ENCODE data around the gene B3GALT6. TPM values are rescaled to one million over a fixed set of nuclear protein-coding genes. Genes with fewer than 3 reads are reported as not detected.

The B3GALT6 gene
- total and polyA plus RNA-seq, 4 donors, result 1.2 to 9.0 (median 8.3) TPM

GRCh38 chr1:1283821-1284220 lies 51.8 kb downstream of the B3GALT6 start:
- Histone ChIP-seq H3K27me3 (ENCODE audit: control insufficient read depth in 4 of 4, insufficient read depth in 4 of 4, low read length in 3 of 4) (no peaks in the 10 kb centered on the region), H3K36me3 (ENCODE audit: control insufficient read depth in 4 of 4, insufficient read depth in 3 of 4, low read depth in 1 of 4, low read length in 3 of 4) (no peaks in the 10 kb centered on the region), H3K9me3 (ENCODE audit: control insufficient read depth in 4 of 4, low read length in 3 of 4) (no peaks in the 10 kb centered on the region), H3K9ac (ENCODE audit: low read depth in 1 of 2, low read length in 2 of 2) (no peak overlapping the region), H3K4me3 (ENCODE audit: low read depth in 1 of 3, low read length in 3 of 3) (no peak overlapping the region), H3K4me1 (ENCODE audit: control insufficient read depth in 4 of 4, insufficient read depth in 4 of 4, low read length in 3 of 4) (peaks cover 9 to 19% (median 14%) of the 10 kb centered on the region in 4 donors), H3K27ac (ENCODE audit: low read depth in 1 of 2, low read length in 2 of 2) (no peak overlapping the region)
- DNase-seq (ENCODE audit: low spot score), result no peak
- WGBS, result 26% methylated on average over 9 of the region's 9 CpGs
- TF ChIP-seq TAF1 (conservative IDR thresholded peaks at IDR 0.05) (no peak), RAD21 (IDR thresholded peaks at IDR 0.05) (no peak), FOXA2 (IDR thresholded peaks at IDR 0.05) (no peak)

Other genes with a start within 250 kb of the B3GALT6 start
- gene HES4, start 232.1 kb upstream of the B3GALT6 start, total RNA-seq, result 1 to 10 TPM in 1 of 2 donors, under 1 TPM in 1; 0.93 to 1.7 TPM
- gene HES4, start 232.1 kb upstream of the B3GALT6 start, polyA plus RNA-seq, result 1 to 10 TPM; 1.7 to 1.9 TPM
- gene ISG15, start 218.7 kb upstream of the B3GALT6 start, total RNA-seq, result 10 to 100 TPM in 1 of 2 donors, 1 to 10 TPM in 1; 9.3 to 30.1 TPM
- 10 to 100 TPM; 82.8 to 89.4 TPM for gene ISG15, start 218.7 kb upstream of the B3GALT6 start, polyA plus RNA-seq
- gene AGRN, start 212.1 kb upstream of the B3GALT6 start, total RNA-seq, result 10 to 100 TPM; 15.7 to 22.4 TPM
- 10 to 100 TPM in 1 of 2 donors, 1 to 10 TPM in 1; 1.8 to 18.1 TPM for gene AGRN, start 212.1 kb upstream of the B3GALT6 start, polyA plus RNA-seq
- gene RNF223, start 157.9 kb upstream of the B3GALT6 start, total RNA-seq, result under 1 TPM in 1 of 2 donors, not detected in 1; 0.14 TPM
- not detected for gene RNF223, start 157.9 kb upstream of the B3GALT6 start, polyA plus RNA-seq
- gene C1orf159, start 116.1 kb upstream of the B3GALT6 start, total RNA-seq, result 1 to 10 TPM; 3.9 to 7.0 TPM
- gene C1orf159, start 116.1 kb upstream of the B3GALT6 start, polyA plus RNA-seq, result 1 to 10 TPM; 4.5 to 4.8 TPM
- not detected for gene TTLL10, start 58.4 kb upstream of the B3GALT6 start, total RNA-seq
- not detected for gene TTLL10, start 58.4 kb upstream of the B3GALT6 start, polyA plus RNA-seq
- under 1 TPM in 1 of 2 donors, not detected in 1; 0.19 TPM for gene TNFRSF18, start 25.6 kb upstream of the B3GALT6 start, total RNA-seq
- under 1 TPM; 0.17 to 0.24 TPM for gene TNFRSF18, start 25.6 kb upstream of the B3GALT6 start, polyA plus RNA-seq
- under 1 TPM in 1 of 2 donors, not detected in 1; 0.08 TPM for gene TNFRSF4, start 18.1 kb upstream of the B3GALT6 start, total RNA-seq
- under 1 TPM; 0.15 to 0.35 TPM for gene TNFRSF4, start 18.1 kb upstream of the B3GALT6 start, polyA plus RNA-seq
- 10 to 100 TPM; 48.7 to 92.5 TPM for gene SDF4, start 236 bp upstream of the B3GALT6 start, total RNA-seq
- gene SDF4, start 236 bp upstream of the B3GALT6 start, polyA plus RNA-seq, result 100 to 1,000 TPM in 1 of 2 donors, 10 to 100 TPM in 1; 59.3 to 180 TPM
- gene C1QTNF12, start 14.5 kb downstream of the B3GALT6 start, total RNA-seq, result not detected
- gene C1QTNF12, start 14.5 kb downstream of the B3GALT6 start, polyA plus RNA-seq, result under 1 TPM; 0.39 to 0.40 TPM
- 10 to 100 TPM; 25.2 to 30.4 TPM for gene UBE2J2, start 41.6 kb downstream of the B3GALT6 start, total RNA-seq
- gene UBE2J2, start 41.6 kb downstream of the B3GALT6 start, polyA plus RNA-seq, result 10 to 100 TPM; 21.0 to 26.3 TPM
- gene SCNN1D, start 48.2 kb downstream of the B3GALT6 start, total RNA-seq, result 1 to 10 TPM in 1 of 2 donors, under 1 TPM in 1; 0.79 to 1.5 TPM
- 1 to 10 TPM in 1 of 2 donors, under 1 TPM in 1; 0.51 to 1.1 TPM for gene SCNN1D, start 48.2 kb downstream of the B3GALT6 start, polyA plus RNA-seq
- 10 to 100 TPM; 17.9 to 24.8 TPM for gene ACAP3, start 75.7 kb downstream of the B3GALT6 start, total RNA-seq
- 10 to 100 TPM in 1 of 2 donors, 1 to 10 TPM in 1; 2.7 to 12.0 TPM for gene ACAP3, start 75.7 kb downstream of the B3GALT6 start, polyA plus RNA-seq
- gene PUSL1, start 76.4 kb downstream of the B3GALT6 start, total RNA-seq, result 10 to 100 TPM in 1 of 2 donors, 1 to 10 TPM in 1; 9.3 to 11.2 TPM
- 10 to 100 TPM in 1 of 2 donors, 1 to 10 TPM in 1; 9.5 to 14.9 TPM for gene PUSL1, start 76.4 kb downstream of the B3GALT6 start, polyA plus RNA-seq
- 10 to 100 TPM; 30.7 to 40.5 TPM for gene INTS11, start 92.4 kb downstream of the B3GALT6 start, total RNA-seq
- gene INTS11, start 92.4 kb downstream of the B3GALT6 start, polyA plus RNA-seq, result 10 to 100 TPM; 26.3 to 38.3 TPM
- 10 to 100 TPM in 1 of 2 donors, 1 to 10 TPM in 1; 7.9 to 14.6 TPM for gene CPTP, start 92.6 kb downstream of the B3GALT6 start, total RNA-seq
- 10 to 100 TPM; 30.4 to 45.1 TPM for gene CPTP, start 92.6 kb downstream of the B3GALT6 start, polyA plus RNA-seq
- gene TAS1R3, start 99.0 kb downstream of the B3GALT6 start, total RNA-seq, result under 1 TPM; 0.19 to 0.33 TPM
- gene TAS1R3, start 99.0 kb downstream of the B3GALT6 start, polyA plus RNA-seq, result under 1 TPM in 1 of 2 donors, not detected in 1; 0.36 TPM
- gene DVL1, start 117.2 kb downstream of the B3GALT6 start, total RNA-seq, result 10 to 100 TPM; 20.4 to 41.2 TPM
- 10 to 100 TPM in 1 of 2 donors, 1 to 10 TPM in 1; 5.7 to 29.2 TPM for gene DVL1, start 117.2 kb downstream of the B3GALT6 start, polyA plus RNA-seq
- 1 to 10 TPM; 3.2 to 5.3 TPM for gene MXRA8, start 126.3 kb downstream of the B3GALT6 start, total RNA-seq
- 1 to 10 TPM; 1.8 to 5.9 TPM for gene MXRA8, start 126.3 kb downstream of the B3GALT6 start, polyA plus RNA-seq
- 10 to 100 TPM; 38.4 to 52.6 TPM for gene AURKAIP1, start 143.0 kb downstream of the B3GALT6 start, total RNA-seq
- gene AURKAIP1, start 143.0 kb downstream of the B3GALT6 start, polyA plus RNA-seq, result 100 to 1,000 TPM; 143 to 175 TPM
- 100 to 1,000 TPM in 1 of 2 donors, 10 to 100 TPM in 1; 47.3 to 170 TPM for gene CCNL2, start 167.1 kb downstream of the B3GALT6 start, total RNA-seq
- 100 to 1,000 TPM in 1 of 2 donors, 10 to 100 TPM in 1; 46.4 to 160 TPM for gene CCNL2, start 167.1 kb downstream of the B3GALT6 start, polyA plus RNA-seq
- 10 to 100 TPM; 47.8 to 47.9 TPM for gene MRPL20, start 175.1 kb downstream of the B3GALT6 start, total RNA-seq
- 100 to 1,000 TPM; 100 to 170 TPM for gene MRPL20, start 175.1 kb downstream of the B3GALT6 start, polyA plus RNA-seq
- under 1 TPM; 0.14 to 0.17 TPM for gene ANKRD65, start 189.0 kb downstream of the B3GALT6 start, total RNA-seq
- gene ANKRD65, start 189.0 kb downstream of the B3GALT6 start, polyA plus RNA-seq, result under 1 TPM; 0.30 to 0.31 TPM
- gene VWA1, start 203.5 kb downstream of the B3GALT6 start, total RNA-seq, result 10 to 100 TPM; 22.8 to 41.6 TPM
- gene VWA1, start 203.5 kb downstream of the B3GALT6 start, polyA plus RNA-seq, result 10 to 100 TPM; 18.3 to 81.3 TPM
- gene ATAD3C, start 217.5 kb downstream of the B3GALT6 start, total RNA-seq, result 1 to 10 TPM in 1 of 2 donors, under 1 TPM in 1; 0.19 to 1.3 TPM
- 1 to 10 TPM in 1 of 2 donors, under 1 TPM in 1; 0.51 to 4.8 TPM for gene ATAD3C, start 217.5 kb downstream of the B3GALT6 start, polyA plus RNA-seq
- gene ATAD3B, start 239.5 kb downstream of the B3GALT6 start, total RNA-seq, result 10 to 100 TPM in 1 of 2 donors, 1 to 10 TPM in 1; 9.3 to 14.3 TPM
- gene ATAD3B, start 239.5 kb downstream of the B3GALT6 start, polyA plus RNA-seq, result 10 to 100 TPM in 1 of 2 donors, 1 to 10 TPM in 1; 6.4 to 11.3 TPM